NCI-H2171 (cell line): ENCODE data around the gene ST8SIA4.
"Not testable (repeated sequence)": the region's sequence is repeated elsewhere in the genome, so short reads cannot be mapped to it uniquely, and the experiment has no call there.

ENCODE experiments used
- DNase-seq: peaks from one replicate; lab custom pipeline; 2025; lab: John Stamatoyannopoulos, UW

Gene ST8SIA4

GRCh38 chr5:100828071-100828897 is 74.8 kb downstream of the ST8SIA4 start:
- DNase-seq = no peak

DNA sequence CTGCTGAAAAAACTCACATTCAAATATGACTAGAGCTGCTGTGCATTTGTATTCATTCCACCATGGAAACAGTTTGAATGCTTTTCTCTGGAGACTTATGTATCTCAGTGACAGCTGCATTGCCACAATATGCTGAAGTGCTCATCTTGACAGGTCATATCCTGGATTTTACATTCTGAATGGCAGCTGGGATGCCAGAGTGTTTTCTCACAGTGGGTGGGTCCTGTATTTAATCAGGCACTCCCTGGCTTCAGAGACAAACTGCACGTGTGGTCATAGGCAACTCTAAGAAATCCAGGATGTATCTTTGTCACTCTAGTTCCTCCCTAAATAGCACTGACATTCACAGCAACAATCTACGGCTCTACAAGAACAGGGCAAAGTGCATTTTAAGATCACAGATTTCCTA is 75.6 kb downstream of the ST8SIA4 start:
- DNase-seq = peak; percentile 6

DNA sequence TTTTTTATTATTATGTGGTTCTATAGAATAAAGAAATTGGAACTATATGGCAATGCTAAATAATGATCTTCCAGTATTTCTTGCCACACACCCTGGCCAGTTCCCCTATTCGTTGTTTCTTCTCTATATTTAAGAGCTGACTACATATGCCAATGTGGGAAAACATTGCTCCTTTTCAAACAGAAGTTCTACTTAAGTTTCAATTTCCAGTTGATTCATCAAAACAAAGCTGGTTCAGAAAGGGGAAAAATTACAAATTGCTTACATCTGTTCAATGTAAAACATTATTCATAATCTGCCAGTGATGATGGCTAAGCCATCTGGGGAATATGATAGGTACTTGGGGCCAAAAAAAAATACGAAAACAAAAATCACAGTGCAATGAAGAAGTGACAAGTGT is 76.9 kb downstream of the ST8SIA4 start:
- no peak for DNase-seq

DNA sequence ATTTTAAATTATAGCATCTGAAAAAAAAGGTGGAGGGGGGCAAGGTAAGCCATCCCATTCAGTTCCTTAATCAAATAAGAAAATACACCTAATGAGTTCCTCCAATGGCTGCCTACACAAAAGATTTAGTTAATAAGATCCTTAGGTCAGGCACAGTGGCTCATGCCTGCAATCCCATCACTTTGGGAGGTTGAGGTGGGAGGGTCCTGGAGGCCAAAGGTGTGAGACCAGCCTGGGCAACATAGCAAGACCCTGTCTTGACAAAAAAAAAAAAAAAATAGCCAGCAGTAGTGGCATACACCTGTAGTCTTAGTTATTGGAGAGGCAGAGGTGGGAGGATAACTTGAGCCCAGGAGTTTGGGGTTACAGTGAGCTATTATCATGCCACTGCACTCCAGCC is 78.4 kb downstream of the ST8SIA4 start:
- DNase-seq = no peak

DNA sequence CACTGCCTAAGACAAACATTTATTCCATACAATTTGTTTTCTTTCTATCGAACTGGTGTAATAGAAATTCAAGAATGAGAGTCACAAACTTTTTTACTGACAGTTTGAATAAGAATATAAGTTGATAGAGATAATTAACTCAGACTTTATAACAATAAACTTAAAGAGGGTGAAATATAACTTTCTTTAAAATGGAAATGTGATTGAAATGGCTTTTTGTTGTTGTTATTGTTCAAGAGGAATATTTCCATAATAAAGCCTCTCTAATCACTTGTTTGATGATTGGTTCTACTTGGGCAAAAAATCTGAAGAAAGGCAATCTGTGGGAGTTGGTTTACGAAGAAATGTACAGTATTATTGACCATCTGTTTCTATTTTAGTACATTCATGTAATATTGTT is 79.3 kb downstream of the ST8SIA4 start:
- DNase-seq = no peak

DNA sequence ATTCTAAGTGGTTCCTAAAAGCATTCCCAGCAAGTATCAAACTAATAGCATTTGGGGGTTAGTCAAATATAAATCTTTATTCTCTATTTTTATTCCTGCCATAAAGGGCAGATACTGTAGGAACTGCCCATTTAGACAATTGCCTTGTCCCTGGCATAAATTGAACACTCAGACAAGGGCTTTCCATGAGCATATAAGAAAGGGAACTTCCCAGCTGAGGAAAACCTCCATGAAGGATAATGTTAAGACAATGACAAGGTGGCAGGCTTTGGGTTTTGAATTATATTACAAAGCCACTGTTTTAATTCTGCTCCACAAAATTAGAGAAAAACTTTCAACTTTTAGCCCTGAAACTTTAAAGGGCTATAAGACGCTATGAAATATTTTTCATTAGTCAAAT is 81.3 kb downstream of the ST8SIA4 start:
- DNase-seq = no peak

DNA sequence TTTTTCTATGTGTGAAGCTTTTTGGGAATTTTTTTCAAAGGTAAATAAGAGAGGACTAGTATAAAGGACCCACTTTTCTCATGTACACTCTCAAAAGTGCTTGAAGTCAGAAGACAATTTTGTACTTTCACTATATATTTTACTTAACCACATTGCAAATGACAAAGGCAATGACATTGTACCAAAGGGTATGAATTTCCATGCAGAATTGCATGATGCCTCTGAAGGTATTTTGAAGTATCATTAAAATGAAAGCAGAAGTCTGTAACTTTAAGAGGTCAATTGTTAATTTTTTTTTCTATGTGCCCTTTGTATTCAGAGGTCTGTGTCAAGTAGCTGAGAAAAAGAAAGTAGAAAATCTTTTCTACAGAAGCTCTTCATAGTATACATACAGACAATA is 84.7 kb downstream of the ST8SIA4 start:
- no peak for DNase-seq

DNA sequence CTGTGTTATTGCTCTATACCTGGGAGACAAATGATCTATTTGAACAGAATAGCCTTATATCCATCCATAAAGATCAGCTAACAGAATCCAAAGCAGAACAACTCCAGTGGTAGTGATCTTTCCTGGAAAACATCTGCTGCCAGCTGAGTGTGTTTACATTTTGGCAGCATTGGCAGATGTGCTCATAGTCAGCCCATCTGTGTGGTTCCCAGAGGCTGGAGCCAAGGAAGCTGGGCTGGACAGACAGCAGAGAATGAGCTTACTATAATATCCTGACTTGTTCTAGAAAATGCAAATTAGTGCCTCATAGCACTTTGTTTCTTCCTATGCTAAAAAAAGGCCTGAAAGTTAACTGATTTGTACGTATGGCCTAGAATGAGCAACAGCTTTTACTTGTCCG is 99.7 kb downstream of the ST8SIA4 start:
- no peak for DNase-seq

DNA sequence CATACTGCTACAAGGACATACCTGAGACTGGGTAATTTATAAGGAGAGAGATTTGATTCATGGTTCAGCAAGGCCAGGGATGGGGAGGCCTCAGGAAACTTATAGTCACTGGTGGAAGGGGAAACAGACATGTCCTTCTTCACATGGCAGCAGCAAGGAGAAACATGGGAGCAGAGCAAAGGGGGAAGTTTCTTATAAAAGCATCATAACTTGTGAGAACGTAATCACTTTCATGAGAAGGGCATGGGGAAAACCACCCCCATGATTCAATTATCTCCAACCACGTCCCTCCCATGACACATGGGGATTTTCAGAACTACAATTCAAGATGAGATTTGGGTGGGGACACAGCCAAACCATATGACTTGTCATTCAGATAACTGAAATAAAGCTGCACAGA is 100.9 kb downstream of the ST8SIA4 start:
- DNase-seq = no peak

GRCh38 chr5:100800562-100800961 is 102.5 kb downstream of the ST8SIA4 start:
- no peak for DNase-seq

DNA sequence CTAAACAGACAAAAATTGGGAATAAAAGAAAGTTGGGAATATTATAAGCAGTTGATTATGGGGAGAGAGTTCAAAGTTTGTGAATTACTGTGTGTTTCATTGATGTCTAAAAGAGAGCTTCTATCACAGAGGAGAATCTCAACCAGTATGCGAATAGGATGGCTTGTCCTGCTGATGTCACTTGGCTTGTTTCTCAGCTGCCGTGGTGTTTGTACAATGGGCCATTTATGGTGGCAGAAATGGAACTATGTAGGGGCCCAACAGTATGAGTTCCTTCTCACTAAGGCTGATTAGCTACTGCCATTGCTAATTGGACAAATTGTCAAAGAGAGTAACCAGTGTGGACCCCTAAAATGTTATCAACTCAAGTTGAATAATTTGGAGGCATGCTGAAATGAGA is 103.9 kb downstream of the ST8SIA4 start:
- DNase-seq = no peak

DNA sequence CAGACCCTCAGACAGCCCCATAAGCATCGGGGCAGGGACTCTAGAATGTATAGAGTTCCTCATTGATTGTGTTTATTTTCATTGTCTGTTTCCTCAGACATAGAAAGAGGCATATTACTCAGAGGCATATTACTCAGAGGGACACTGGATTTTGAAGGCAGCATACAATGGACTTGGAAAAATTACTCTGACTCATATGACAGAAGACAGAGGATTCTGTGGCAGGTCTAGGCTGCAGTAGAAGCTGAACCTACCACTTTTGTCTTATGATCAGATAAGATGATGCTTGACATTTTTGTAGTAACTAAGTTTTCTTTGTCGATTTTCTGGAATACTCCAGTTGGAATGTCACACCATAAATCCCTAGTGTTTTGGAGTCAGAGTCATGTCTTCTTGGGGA is 105.2 kb downstream of the ST8SIA4 start:
- no peak for DNase-seq

- DNase-seq = no peak
Measured at GRCh38 chr5:100796851-100797250, 106.2 kb downstream of the ST8SIA4 start.

- DNase-seq = no peak
Measured at GRCh38 chr5:100794844-100795243, 108.2 kb downstream of the ST8SIA4 start.

- no peak for DNase-seq
Measured at GRCh38 chr5:100794218-100794617, 108.9 kb downstream of the ST8SIA4 start.

DNA sequence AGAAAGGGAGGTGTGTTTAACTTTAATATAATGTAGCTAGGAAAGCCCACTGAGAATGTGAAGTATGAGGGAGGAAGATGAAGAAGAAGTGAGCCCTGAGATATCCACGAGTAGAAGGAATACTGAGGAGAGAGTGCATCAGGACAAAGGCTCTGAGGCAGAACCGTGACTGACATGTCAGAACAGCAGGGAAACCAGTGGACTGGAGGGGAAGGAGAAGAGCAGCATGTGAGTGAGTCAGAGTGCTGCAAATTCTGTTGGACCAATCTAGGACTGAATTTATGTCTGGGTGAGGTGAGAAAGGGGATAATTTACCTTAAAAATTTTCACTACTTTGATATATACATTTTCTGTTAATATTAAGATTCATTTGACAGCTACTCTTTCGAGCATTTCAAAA is 110.3 kb downstream of the ST8SIA4 start:
- DNase-seq = no peak

DNA sequence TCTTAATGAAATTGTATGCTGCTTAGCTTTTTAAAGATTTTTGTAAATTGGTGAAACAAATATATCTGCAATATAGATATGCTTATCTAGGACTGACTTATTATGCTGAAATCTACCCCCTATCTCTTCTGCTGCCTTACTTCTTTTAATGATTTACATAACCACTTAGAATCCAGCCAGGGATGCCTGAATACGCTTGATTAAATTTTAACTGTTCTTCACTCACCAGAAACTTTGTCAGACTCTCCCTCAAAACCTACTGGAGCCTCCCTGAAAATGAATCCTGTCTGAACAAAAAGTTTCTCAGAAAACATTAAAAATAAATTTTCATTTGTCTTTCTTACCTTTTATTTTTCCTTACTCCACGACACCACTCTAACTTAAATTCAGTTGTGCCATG is 111.7 kb downstream of the ST8SIA4 start:
- no peak for DNase-seq

- DNase-seq = no peak
Measured at GRCh38 chr5:100790951-100791350, 112.1 kb downstream of the ST8SIA4 start.

DNA sequence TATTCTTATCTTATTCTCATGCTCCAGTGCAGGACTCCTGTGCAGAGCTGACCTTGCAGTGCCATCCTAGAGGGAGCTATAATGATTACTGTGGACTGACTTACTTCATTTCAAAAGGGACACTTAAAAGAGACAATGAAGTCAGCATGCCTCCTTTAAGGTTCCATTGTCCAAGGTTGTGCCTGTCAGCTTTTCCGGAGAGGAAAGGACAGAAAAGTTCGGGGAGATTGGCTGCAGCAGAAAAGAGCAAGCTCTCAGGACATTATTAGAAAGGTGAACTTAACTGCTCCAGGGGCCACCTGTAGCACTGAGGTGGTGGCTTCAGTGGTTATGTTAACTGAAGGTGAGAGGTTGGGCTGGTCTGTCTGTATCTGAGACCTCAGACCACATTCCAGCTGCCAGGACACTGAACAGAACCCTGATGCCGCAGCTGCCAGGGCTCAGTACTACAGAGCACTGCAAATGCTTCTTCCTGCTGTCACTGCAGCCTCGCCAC is 112.9 kb downstream of the ST8SIA4 start:
- no peak for DNase-seq

GRCh38 chr5:100789694-100790093 is 113.4 kb downstream of the ST8SIA4 start:
- DNase-seq = no peak

- DNase-seq = no peak
Measured at GRCh38 chr5:100788417-100788816, 114.7 kb downstream of the ST8SIA4 start.

GRCh38 chr5:100787648-100788047 is 115.4 kb downstream of the ST8SIA4 start:
- no peak for DNase-seq

DNA sequence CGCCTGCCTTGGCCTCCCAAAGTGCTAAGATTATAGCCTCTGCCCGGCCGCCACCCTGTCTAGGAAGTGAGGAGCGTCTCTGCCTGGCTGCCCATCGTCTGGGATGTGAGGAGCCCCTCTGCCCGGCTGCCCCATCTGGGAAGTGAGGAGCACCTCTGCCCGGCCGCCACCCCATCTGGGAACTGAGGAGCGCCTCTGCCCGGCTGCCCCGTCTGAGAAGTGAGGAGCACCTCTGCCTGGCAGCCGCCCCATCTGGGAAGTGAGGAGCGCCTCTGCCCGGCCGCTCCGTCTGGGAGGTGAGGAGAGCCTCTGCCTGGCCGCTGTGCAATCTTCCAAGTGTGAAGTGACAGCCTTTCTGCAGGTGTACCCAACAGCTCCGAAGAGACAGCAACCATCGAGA is 117.5 kb downstream of the ST8SIA4 start:
- DNase-seq = not testable (repeated sequence)

- no peak for DNase-seq
Measured at GRCh38 chr5:100780376-100780870, 122.7 kb downstream of the ST8SIA4 start.
